ENCODE measurements around the gene NSRP1. TPM values are rescaled to one million over a fixed set of nuclear protein-coding genes. Genes with fewer than 3 reads are reported as not detected.
"Not testable (repeated sequence)": the region's sequence is repeated elsewhere in the genome, so short reads cannot be mapped to it uniquely, and the experiment has no call there.

The NSRP1 gene
- total RNA-seq, 1 donor from 2014 or later: 31.7 TPM

- H3K27me3 Mint-ChIP-seq; H3K4me3 Mint-ChIP-seq; H3K27ac Mint-ChIP-seq; H3K4me1 Mint-ChIP-seq; intact Hi-C loops (cut with micrococcal nuclease); H3K9me3 Mint-ChIP-seq; DNase-seq: not testable (repeated sequence)
- peaks cover 13% of the 10 kb centered on the region for H3K36me3 Mint-ChIP-seq (ENCODE audit: low read depth)
Observed at GRCh38 chr17:30147860-30148259, 31.2 kb downstream of the NSRP1 start.

- H3K4me3 Mint-ChIP-seq: no peak overlapping the region
- peaks cover 16% of the 10 kb centered on the region for H3K36me3 Mint-ChIP-seq (ENCODE audit: low read depth)
- no peaks in the 10 kb centered on the region for H3K27me3 Mint-ChIP-seq
- H3K27ac Mint-ChIP-seq: no peak overlapping the region
- H3K9me3 Mint-ChIP-seq: no peaks in the 10 kb centered on the region
- DNase-seq: no peak
- intact Hi-C loops (cut with micrococcal nuclease): no loop called here
- peaks cover 2% of the 10 kb centered on the region for H3K4me1 Mint-ChIP-seq
Observed at GRCh38 chr17:30148376-30148775, 31.8 kb downstream of the NSRP1 start.

- DNase-seq: no peak
- intact Hi-C loops (cut with micrococcal nuclease): no loop called here
- Mint-ChIP-seq H3K27ac (no peak overlapping the region), H3K27me3 (no peaks in the 10 kb centered on the region), H3K36me3 (ENCODE audit: low read depth) (peaks cover 23% of the 10 kb centered on the region), H3K9me3 (no peaks in the 10 kb centered on the region), H3K4me3 (no peak overlapping the region), H3K4me1 (peaks cover 4% of the 10 kb centered on the region)
Observed at GRCh38 chr17:30151471-30151870, 34.9 kb downstream of the NSRP1 start.

GRCh38 chr17:30153463-30153862, 36.8 kb downstream of the NSRP1 start:
- H3K4me1 Mint-ChIP-seq: peaks cover 2% of the 10 kb centered on the region
- H3K27me3 Mint-ChIP-seq: no peaks in the 10 kb centered on the region
- intact Hi-C loops (cut with micrococcal nuclease): no loop called here

GRCh38 chr17:30155389-30155788, 38.8 kb downstream of the NSRP1 start:
- DNase-seq: no peak
- no peaks in the 10 kb centered on the region for H3K27me3 Mint-ChIP-seq
- intact Hi-C loops (cut with micrococcal nuclease): no loop called here
- H3K9me3 Mint-ChIP-seq: peaks cover 16% of the 10 kb centered on the region
- peaks cover 50% of the 10 kb centered on the region for H3K36me3 Mint-ChIP-seq (ENCODE audit: low read depth)
- H3K4me1 Mint-ChIP-seq: peaks cover 2% of the 10 kb centered on the region
- no peak overlapping the region for H3K4me3 Mint-ChIP-seq
- H3K27ac Mint-ChIP-seq: no peak overlapping the region

More at GRCh38 chr17:30153463-30153862, 36.8 kb downstream of the NSRP1 start:
- no peak overlapping the region for H3K4me3 Mint-ChIP-seq
- H3K9me3 Mint-ChIP-seq: peaks cover 3% of the 10 kb centered on the region
- H3K27ac Mint-ChIP-seq: no peak overlapping the region
- no peak for DNase-seq
- peaks cover 34% of the 10 kb centered on the region for H3K36me3 Mint-ChIP-seq (ENCODE audit: low read depth)

GRCh38 chr17:30158896-30159625, 42.4 kb downstream of the NSRP1 start:
- Mint-ChIP-seq H3K9me3 (peaks cover 16% of the 10 kb centered on the region), H3K4me3 (no peak overlapping the region), H3K27ac (no peak overlapping the region), H3K27me3 (no peaks in the 10 kb centered on the region), H3K36me3 (ENCODE audit: low read depth) (peaks cover 58% of the 10 kb centered on the region), H3K4me1 (peaks cover 2% of the 10 kb centered on the region)
- intact Hi-C loops (cut with micrococcal nuclease): loop anchor here (2.0 kb wide), 1 partner anchor 14 kb away; no protein-coding TSS in a partner anchor
- DNase-seq: no peak

GRCh38 chr17:30160419-30161172, 44.0 kb downstream of the NSRP1 start:
- Mint-ChIP-seq H3K4me1 (peaks cover 7% of the 10 kb centered on the region), H3K27ac (no peak overlapping the region), H3K27me3 (no peaks in the 10 kb centered on the region), H3K36me3 (ENCODE audit: low read depth) (peaks cover 63% of the 10 kb centered on the region), H3K9me3 (peaks cover 16% of the 10 kb centered on the region), H3K4me3 (no peak overlapping the region)
- DNase-seq: no peak
- intact Hi-C loops (cut with micrococcal nuclease): no loop called here

- Mint-ChIP-seq H3K9me3 (peaks cover 16% of the 10 kb centered on the region), H3K36me3 (ENCODE audit: low read depth) (peaks cover 59% of the 10 kb centered on the region), H3K27ac (no peak overlapping the region), H3K27me3 (no peaks in the 10 kb centered on the region), H3K4me3 (no peak overlapping the region), H3K4me1 (peaks cover 5% of the 10 kb centered on the region)
- no peak for DNase-seq
- intact Hi-C loops (cut with micrococcal nuclease): no loop called here
Observed at GRCh38 chr17:30161601-30162000, 45.0 kb downstream of the NSRP1 start.

GRCh38 chr17:30164531-30164930, 47.9 kb downstream of the NSRP1 start:
- H3K4me1 Mint-ChIP-seq: peaks cover 5% of the 10 kb centered on the region
- H3K9me3 Mint-ChIP-seq: peaks cover 7% of the 10 kb centered on the region
- no peak overlapping the region for H3K4me3 Mint-ChIP-seq
- H3K27me3 Mint-ChIP-seq: no peaks in the 10 kb centered on the region
- no peak overlapping the region for H3K27ac Mint-ChIP-seq
- intact Hi-C loops (cut with micrococcal nuclease): no loop called here
- DNase-seq: no peak
- H3K36me3 Mint-ChIP-seq (ENCODE audit: low read depth): peaks cover 39% of the 10 kb centered on the region

- Mint-ChIP-seq H3K27me3 (no peaks in the 10 kb centered on the region), H3K4me1 (peaks cover 5% of the 10 kb centered on the region), H3K4me3 (no peak overlapping the region), H3K36me3 (ENCODE audit: low read depth) (peaks cover 33% of the 10 kb centered on the region), H3K27ac (no peak overlapping the region), H3K9me3 (peaks cover 1% of the 10 kb centered on the region)
- intact Hi-C loops (cut with micrococcal nuclease): no loop called here
- DNase-seq: no peak
Observed at GRCh38 chr17:30165147-30165546, 48.5 kb downstream of the NSRP1 start.

- intact Hi-C loops (cut with micrococcal nuclease): no loop called here
- H3K27me3 Mint-ChIP-seq: no peaks in the 10 kb centered on the region
Observed at GRCh38 chr17:30165960-30166359, 49.3 kb downstream of the NSRP1 start.

GRCh38 chr17:30170415-30170987, 53.9 kb downstream of the NSRP1 start:
- Mint-ChIP-seq H3K27me3 (no peaks in the 10 kb centered on the region), H3K9me3 (no peaks in the 10 kb centered on the region), H3K4me3 (no peak overlapping the region), H3K4me1 (peaks cover 11% of the 10 kb centered on the region), H3K36me3 (ENCODE audit: low read depth) (peaks cover 32% of the 10 kb centered on the region), H3K27ac (no peak overlapping the region)
- no peak for DNase-seq
- intact Hi-C loops (cut with micrococcal nuclease): no loop called here

More at GRCh38 chr17:30165960-30166359, 49.3 kb downstream of the NSRP1 start:
- no peak for DNase-seq
- Mint-ChIP-seq H3K27ac (no peak overlapping the region), H3K4me1 (peaks cover 9% of the 10 kb centered on the region), H3K36me3 (ENCODE audit: low read depth) (peaks cover 29% of the 10 kb centered on the region), H3K4me3 (no peak overlapping the region), H3K9me3 (no peaks in the 10 kb centered on the region)

- no peak for DNase-seq
- intact Hi-C loops (cut with micrococcal nuclease): loop anchor here (2.0 kb wide), 1 partner anchor 14 kb away; no protein-coding TSS in a partner anchor
- H3K36me3 Mint-ChIP-seq (ENCODE audit: low read depth): peaks cover 40% of the 10 kb centered on the region
- peaks cover 11% of the 10 kb centered on the region for H3K4me1 Mint-ChIP-seq
- no peak overlapping the region for H3K4me3 Mint-ChIP-seq
- no peaks in the 10 kb centered on the region for H3K9me3 Mint-ChIP-seq
- H3K27me3 Mint-ChIP-seq: no peaks in the 10 kb centered on the region
- H3K27ac Mint-ChIP-seq: no peak overlapping the region
Observed at GRCh38 chr17:30172560-30172959, 55.9 kb downstream of the NSRP1 start.

GRCh38 chr17:30173649-30174048, 57.0 kb downstream of the NSRP1 start:
- Mint-ChIP-seq H3K4me1 (peaks cover 11% of the 10 kb centered on the region), H3K27me3 (no peaks in the 10 kb centered on the region), H3K27ac (no peak overlapping the region), H3K9me3 (no peaks in the 10 kb centered on the region), H3K36me3 (ENCODE audit: low read depth) (peaks cover 42% of the 10 kb centered on the region), H3K4me3 (no peak overlapping the region)
- no peak for DNase-seq
- intact Hi-C loops (cut with micrococcal nuclease): loop anchor here (2.0 kb wide), 1 partner anchor 15 kb away; no protein-coding TSS in a partner anchor

Measured in activated CD4-positive, alpha-beta T cell treated with anti-CD3 and anti-CD28 coated beads, Interleukin-2, amount 10 ng/mL, durations not matched to agents 24 days and 14 days (primary cell).